ENCODE measurements around the gene DES.
"Not testable (repeated sequence)": the region's sequence is repeated elsewhere in the genome, so short reads cannot be mapped to it uniquely, and the experiment has no call there.

Gene DES

DNA sequence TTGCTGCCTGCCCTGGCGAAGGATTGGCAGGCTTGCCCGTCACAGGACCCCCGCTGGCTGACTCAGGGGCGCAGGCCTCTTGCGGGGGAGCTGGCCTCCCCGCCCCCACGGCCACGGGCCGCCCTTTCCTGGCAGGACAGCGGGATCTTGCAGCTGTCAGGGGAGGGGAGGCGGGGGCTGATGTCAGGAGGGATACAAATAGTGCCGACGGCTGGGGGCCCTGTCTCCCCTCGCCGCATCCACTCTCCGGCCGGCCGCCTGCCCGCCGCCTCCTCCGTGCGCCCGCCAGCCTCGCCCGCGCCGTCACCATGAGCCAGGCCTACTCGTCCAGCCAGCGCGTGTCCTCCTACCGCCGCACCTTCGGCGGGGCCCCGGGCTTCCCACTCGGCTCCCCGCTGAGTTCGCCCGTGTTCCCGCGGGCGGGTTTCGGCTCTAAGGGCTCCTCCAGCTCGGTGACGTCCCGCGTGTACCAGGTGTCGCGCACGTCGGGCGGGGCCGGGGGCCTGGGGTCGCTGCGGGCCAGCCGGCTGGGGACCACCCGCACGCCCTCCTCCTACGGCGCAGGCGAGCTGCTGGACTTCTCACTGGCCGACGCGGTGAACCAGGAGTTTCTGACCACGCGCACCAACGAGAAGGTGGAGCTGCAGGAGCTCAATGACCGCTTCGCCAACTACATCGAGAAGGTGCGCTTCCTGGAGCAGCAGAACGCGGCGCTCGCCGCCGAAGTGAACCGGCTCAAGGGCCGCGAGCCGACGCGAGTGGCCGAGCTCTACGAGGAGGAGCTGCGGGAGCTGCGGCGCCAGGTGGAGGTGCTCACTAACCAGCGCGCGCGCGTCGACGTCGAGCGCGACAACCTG lies at the start of gene DES:
Gene DES (plus strand): TSS at position 223 of the 857 bp plus-strand sequence. CDS start 86 bp downstream, at position 309.
- no peak for DNase-seq (ENCODE audit: low spot score)

DNA sequence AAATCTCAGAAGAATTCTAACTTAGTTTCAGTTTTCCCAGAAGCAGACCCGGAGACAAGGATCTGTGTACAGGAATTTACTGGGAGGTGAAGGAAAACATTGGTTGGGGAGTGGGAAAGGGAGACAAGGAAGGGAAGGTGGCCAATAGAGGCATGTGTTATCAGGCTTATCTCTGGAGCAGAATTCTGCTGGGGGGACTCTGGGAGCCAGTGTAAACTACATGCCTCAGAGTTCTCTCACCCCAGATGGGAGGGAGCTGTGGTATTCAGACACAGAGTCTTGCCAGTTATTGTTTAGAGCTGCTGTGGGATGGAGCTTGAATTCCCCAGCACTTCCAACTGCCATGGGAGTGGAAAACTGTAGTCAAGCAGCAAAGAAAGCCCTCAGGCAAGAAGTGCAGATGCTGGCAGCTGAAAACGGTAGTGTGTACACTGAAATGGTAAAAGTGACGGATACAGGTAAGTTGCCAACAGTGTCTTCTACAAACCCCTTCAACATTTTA lies 49.4 kb upstream of the DES start:
- DNase-seq (ENCODE audit: low spot score) = no peak

DNA sequence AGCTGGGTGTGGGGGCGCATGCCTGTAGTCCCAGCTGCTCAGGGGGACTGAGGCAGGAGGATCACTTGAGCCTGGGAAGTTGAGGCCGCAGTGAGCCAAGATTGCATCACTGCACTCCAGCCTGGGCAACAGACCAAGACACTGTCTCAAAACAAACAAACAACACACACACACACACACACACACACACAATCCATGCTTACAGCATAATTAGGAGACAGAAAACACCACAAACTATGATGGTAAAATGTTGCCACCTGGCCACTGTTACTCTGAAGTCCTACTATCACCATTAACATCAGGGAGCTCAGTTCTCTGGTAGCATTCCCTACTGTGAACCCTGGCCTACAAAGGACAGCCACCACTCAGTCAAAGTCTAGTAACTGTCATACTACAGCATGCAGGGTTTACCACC lies 48.7 kb upstream of the DES start:
- no peak for DNase-seq (ENCODE audit: low spot score)

DNA sequence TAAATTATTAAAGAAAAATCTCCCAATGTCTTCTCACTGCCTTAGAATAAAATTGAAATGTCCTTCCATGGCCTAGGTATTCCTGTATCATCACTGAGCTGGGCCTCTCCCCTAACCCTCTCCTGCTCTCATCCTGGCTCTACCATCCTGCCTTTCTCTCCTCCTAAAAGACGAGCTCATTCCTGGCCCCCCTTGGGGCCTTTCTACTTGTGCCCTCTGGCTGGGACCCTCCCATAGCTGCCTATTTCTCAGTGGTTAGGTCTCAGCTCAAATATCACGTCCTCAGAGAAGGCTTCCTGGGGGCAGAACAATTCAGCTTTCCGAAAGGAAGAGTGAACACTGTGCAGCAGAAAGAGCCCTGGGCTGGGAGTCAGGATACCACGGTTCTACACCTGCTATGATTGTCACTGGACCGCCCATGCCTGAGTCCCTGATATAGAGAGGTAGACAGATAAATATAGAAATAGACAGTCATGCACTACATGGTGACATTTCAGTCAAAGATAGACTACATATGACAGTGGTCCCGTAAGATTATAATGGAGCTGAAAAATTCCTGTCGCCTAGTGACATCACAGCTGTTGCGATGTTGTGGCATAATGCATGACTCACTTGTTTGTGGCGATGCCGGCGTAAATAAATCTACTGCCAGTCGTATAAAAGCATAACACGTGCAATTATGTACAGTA lies 39.9 kb upstream of the DES start:
- no peak for DNase-seq (ENCODE audit: low spot score)

DNA sequence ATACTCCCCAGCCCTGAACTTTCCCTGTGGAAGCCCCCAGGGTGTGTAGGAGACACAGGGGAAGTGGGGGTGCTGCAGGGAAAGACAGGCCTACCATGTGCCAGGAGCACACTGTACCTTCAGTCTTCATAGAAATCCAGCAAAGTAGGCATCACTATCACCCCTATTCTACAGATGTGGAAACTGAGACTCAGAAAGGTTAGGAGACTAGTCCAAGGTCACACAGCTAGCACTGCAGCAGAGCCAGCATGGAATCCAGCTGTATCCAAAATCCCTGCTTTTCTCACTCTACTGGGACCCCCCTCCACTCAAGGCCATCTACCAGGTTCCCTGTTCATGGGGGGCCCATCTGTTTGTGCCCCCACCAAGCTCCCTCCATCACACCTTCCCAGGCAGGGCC lies 37.3 kb upstream of the DES start:
- no peak for DNase-seq (ENCODE audit: low spot score)

DNA sequence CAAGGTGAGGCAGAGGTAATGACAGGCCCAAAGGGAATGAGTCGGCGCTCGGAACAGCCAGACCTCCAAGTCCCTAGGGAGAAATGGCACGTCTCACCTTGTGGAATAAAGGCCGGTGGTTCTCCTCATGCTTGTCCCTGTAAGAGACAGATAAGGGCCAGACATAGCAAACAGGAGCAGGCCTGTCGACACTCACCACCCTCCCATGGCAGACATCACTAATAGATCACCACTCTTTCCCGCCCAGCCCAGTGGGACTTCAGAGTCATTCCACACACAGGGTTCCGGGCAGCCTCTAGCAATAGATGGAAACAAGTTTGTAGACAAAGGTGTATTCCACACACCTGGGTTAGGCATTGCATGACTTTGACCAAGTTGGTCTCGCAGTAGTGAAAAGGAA lies 36.7 kb upstream of the DES start:
- no peak for DNase-seq (ENCODE audit: low spot score)

DNA sequence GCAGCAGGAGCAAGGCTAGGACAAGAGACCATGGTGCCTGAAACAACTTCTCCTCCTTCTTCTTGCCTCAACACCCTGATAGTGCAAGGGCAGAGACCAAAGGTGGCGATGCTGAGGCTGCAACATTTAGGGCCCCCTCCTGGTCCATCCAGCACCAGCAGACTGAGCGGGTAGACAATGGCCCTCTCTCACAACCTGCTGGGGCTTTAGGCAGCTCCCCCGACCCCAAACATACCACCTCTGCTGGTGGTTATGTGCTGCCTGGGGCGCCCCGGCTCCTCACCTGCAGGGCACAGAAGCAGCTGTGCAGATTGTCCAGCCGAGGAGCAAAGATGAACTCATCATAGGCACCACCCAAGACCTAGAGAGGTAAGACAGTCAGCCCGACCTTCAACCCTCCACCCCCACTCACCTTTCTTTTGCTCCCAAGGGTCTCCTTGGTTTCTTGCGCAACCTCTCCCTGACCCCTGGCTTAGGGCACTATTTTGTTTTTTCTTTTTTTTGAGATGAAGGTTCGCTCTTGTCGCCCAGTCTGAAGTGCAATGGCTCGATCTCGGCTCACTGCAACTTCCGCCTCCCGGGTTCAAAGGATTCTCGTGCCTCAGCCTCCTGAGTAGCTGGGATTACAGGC lies 34.0 kb upstream of the DES start:
- DNase-seq (ENCODE audit: low spot score) = no peak

DNA sequence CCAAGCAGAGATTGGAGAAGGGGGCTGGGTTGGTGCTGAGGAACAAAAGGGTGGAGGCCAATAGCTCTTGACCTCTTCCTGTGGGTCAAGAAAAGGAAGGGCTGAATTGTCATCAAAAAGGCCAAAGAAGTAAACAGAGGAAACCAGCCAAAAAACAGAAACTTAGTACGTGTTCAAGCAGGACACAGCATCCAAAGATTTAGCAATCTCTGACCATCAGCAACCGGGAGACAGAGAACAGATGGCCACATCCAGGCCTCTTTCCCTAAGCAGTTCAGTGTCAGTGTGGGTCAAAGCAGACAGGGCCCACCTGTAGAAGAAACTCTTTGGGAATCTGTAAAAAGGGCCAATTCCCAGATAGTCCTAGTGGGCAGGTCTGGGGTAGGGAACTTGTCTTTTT lies 33.3 kb upstream of the DES start:
- no peak for DNase-seq (ENCODE audit: low spot score)

DNA sequence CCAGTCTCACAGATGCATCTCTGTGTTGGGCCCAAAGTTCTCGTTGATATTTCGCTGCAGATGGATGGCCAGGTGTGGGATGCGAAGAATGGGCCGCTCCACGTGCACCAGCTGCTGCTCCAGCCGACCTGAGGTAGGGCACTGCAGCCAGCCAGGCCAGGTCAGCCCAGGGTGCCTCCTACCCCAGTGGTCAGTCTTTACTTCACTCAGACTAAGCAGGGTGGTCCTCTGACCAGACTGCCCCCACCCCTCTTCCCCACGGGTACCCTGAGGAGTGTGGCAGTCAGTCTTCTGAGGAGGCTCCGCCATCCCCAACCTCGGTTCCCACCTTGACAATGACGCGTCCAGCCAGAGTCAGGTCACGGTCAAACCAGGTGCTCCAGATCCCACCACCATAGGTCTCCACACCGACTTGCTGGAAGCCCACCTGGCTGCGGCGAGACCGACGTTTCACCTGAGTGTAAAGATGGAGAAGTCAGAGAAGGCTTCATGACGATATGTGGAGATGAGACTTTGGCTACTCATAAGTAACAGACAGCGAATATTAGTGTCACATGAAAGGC lies 32.1 kb upstream of the DES start:
- no peak for DNase-seq (ENCODE audit: low spot score)

DNA sequence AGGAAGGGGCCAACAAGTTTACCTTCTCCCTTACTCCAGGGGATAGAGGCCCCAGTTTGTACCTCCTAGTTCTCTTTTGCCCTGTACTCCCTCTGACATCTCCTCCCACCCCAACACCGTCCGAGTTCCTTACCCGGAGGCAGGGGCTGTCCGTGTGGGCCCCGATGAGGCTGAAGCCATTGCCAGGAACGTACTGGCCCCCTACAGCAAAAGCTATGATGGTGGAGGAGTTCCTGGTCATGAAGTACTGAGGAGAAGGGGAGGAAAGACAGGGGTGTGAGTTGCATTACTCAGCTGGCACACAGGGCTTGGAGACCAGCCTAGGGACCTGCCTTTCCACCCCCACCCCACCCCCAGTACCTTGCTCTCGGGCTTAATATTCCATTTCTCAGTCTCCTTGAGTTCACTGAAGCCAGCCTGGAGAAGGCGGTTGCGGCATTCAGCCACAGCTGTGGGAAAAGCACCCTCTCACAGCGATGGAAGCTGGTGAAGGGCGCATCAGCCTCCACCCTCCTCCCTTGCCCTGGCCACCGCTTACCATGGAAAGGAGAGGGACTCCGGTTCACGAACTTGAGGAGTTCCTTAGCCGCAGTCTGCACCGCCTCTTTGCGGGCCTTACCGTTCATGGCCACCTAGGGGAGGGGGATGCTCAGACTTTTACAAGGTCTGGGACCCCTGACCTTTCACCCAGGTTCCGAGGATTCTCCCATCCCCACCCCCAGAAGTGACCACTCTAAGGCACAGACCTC lies 31.5 kb upstream of the DES start:
- DNase-seq (ENCODE audit: low spot score) = no peak

DNA sequence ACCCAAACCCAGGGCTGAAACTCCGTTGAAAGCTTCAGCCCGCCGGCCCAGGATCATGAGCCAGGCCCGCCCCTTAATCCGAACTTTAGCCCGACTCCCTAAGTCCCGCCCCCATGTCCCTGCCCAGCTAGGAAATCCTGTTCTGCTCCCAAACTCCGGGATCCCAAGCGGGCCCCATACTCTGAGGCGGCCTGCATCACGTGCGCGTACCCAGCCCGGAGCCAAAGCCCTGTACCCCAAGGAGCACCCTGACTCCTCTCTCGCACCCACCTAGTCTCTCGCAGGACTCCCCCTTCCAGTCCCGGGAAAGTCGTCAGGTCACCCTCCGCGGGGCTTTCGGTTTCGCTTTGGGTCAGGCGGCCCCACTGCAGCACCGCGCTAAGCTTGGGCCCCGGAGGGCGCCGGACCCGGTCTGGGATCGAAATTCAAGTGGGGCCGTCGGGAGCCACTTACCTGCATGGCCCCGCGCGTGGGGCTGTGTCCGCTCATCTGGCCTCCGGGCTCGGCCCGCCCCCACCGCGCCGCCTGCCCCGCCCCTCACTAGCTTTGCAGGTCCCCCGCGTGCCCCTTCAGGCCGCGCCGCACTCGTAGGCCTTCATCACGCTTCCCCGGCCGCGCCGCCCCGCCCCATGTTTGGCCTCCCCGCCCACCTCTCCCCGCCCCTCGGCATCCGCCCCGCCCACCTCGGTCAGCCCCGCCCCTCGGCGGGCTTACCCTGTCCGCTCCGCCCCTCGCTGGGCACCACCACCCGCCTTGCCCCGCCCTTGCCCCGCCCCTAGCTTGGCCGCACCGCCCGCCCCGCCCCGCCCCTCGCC lies 30.7 kb upstream of the DES start, which contains the start of gene DNPEP:
Gene DNPEP (minus strand): TSS at position 607 of the 815 bp plus-strand sequence. CDS start 118 bp downstream, at position 489.
- DNase-seq (ENCODE audit: low spot score) = peak; percentile 97

DNA sequence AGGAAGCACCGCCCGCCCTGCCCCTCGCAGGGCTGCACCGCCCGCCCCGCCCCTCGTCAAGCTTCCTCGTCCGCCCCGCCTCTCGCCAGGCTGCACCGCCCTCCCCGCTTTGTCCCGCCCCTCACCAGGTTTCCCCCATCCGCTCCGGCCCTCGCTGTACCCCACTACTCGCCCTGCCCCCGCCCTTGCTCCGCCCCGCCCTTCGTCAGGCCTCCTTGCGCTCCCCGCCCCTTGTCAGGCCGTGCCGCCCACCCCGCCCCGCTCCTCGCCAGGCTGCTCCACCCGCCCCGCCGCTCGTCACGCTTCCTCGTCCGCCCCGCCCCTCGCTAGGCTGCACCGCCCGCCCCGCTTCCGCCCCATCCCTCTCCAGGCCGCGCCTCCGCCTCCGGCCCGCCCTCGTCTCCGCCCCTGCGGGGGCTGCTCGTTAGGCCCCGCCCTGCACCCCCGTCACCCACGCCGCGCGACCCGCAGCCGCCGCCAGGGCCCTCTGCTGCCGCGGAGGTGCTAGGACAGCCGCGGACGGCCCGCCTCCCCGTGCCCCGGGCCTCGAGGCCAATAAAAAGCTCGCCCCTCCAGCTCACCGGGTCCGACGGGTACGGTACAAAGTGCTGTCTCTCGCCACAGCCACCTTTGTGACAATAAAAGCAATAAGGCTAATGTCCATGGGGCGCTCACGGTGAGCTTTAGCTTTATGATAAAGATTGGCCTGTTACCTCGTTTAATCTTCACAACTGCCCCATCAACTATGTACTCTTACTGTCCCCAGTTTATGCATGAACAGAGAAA lies 29.9 kb upstream of the DES start:
- DNase-seq (ENCODE audit: low spot score) = peak; percentile 98

DNA sequence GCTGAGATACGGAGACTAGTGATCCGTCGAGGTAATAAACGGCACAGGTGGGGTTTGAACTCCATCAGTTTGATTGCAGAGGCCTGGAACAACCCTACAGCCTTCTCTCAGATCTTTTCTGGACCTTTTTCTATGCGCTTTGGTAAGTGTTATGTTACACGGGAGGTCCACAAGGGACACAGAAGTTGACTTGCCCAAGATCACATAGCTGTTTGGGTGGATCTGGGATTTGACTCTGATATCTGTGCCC lies 29.3 kb upstream of the DES start:
- no peak for DNase-seq (ENCODE audit: low spot score)

DNA sequence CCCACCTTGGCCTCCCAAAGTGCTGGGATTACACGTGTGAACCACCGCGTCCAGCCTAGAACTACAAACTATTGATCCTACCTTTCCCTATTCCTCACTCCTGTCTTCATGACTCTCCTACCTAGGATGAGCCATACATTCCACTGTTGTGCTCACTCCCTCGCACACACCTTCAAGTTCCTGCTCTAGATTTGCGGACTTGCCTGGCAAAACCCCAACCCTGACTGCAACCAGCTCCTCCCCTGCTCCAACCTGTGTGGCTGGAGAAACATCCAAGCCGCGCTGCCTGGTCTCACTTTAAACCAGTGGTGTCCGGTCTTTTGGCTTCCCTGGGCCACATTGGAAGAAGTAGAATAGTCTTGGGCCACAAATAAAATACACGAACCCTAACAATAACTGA lies 25.4 kb upstream of the DES start:
- DNase-seq (ENCODE audit: low spot score) = no peak

DNA sequence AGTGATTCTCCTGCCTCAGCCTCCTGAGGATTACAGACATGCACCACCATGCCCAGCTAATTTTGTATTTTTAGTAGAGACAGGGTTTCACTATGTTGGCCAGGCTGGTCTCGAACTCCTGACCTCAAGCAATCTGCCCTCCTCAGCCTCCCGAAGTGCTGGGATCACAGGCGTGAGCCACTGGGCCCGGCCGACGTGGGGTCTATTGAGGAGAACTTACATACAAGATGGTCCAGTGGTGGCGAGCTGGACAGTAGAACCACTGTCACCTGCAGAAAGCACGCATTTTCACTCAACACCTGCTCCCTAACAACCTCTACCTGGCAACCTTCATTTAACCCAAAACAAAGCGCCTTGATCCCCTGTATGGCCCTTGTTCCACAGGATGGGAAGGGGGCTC lies 23.1 kb upstream of the DES start:
- not testable (repeated sequence) for DNase-seq (ENCODE audit: low spot score)

DNA sequence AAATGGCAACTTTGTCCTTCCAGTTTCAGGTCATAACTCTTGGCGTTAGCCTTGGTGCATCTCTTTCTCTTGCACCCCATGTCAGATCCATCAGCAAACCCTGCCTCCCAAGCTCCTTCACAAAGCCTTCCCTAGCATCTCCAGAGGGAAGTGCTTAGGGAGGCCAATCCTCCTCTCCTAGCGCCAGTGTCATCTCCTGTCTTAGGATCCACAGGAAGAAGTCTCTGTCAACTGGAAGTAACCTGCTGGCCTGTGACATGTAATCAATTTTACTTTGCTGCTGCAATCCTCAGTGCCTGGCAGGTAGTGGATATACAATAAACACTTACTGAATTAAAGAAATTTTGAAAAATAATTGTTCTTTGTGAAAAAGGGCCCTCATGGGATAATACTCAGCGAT lies 22.6 kb upstream of the DES start:
- no peak for DNase-seq (ENCODE audit: low spot score)

DNA sequence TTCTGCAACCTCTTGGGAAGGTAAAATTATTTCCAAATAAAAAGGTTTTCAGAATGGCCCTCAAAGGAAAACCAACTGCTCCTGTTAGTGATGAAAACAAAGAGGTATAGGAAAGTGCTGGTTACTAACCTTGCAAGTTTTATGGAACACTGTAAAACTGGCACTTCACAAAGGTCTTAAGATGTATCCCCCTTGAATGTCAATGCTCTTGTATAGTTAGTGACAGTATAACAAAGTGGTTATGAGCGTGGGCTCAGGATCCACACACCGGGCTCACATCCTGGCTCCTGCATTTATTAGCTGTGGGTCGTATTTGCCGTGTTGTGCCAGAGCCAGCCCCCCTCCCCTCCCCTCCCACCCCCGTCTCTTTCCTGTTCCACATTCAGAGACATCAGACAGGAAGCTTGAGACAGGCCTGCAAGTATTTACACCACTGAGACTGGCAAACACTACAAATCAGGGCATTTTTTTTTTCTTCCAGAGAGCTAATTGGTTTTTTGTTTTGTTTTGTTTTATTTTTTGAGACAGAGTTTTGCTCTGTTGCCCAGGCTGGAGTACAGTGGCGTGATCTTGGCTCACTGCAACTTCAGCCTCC lies 21.2 kb upstream of the DES start:
- no peak for DNase-seq (ENCODE audit: low spot score)

DNA sequence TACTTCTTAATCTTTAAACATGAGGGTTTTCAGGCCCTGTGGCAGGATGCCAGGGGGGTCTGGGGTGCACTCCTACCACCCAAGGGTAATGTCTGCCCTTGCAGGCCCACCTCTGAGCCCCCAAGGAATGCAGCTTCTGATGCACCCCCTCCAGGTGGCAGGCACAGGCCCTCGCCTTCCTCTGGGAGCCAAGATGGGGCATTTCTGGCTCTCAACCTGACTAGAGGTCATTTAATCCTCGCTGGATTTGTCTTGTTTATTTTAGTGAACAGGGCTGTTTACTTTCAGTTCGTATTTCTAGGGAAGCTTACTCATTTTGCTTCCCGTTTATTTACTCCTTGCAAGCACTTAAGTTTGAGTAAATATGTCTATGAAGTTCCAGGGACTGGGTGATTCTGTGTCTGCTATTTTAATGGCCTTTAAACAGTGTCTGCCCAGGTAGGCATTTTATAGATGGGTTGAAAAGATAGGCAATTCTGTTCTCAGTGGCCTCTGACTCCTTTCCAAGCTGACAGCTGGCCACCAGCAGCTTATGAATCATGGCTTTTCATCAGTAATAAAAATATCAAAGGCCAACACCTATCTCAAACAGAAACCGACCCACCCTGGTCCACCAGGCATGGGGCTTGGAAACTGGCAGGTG lies 19.3 kb upstream of the DES start:
- DNase-seq (ENCODE audit: low spot score) = no peak

DNA sequence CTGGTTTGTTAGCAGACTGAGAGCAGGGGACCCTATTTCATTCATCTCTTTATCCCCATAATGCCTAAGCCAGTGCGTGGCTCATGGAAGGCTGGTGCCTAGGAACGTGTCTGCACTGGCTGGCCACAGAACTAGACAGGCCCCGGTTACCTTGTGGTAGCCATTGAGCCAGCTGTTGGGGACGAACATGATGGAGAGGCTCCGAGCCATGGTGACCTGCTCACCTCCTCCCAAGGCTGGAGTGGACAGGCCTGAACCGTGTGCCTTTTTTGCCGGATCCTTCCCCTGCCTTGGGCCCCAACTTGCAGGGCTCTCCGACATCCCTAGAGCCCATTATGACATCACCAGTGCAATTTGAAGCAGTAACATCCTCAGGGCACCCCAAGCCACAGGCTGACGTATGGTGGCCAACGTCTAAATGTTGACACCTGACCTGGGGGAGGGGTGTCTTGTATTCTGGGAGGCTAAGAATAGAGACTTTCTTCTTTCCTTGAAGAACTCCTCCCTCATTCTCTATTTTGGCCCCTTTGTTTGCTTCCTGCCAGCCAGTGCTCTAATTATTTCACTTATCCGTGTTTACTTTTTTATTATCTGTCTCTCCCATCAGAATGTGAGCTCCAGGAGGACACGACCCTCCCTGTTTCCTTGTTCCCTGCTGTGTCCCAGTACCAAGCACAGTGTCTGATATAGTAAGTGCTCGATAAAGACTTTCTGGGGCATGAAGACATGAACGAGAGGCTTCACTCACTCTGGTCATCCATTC lies 18.3 kb upstream of the DES start:
- no peak for DNase-seq (ENCODE audit: low spot score)
